WI38 (cell line): ENCODE measurements around the gene POMGNT1.

ENCODE experiments used
- H3K4me3 ChIP-seq: 2 replicates; pipeline ENCODE4 v1.5.1; 2011; ENCODE audit warnings: low read depth, mild to moderate bottlenecking, control low read depth, low read length
- TF ChIP-seq, protein P1 (sequence below): IDR thresholded peaks from 2 replicates; pipeline ENCODE4 v1.5.1; 2012; ENCODE audit warnings: low read depth, mild to moderate bottlenecking, control low read depth, low read length

Gene POMGNT1

DNA sequence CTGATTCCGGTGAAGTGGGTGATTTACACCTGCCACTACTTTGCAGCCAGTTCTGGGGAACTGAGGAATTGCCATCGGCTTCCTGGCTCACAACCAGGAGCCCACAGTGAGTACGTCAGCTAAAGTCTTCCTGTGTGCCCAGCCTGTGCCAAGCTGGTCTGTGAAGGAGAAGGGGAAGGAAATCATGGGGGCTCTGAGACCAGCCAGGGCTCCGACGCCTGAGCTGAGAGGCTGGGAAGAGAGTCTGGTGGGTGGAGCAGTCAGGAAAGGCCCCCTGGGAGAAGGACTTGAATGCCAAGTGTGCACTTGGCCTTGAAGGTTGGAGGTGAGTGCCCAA is 6.1 kb upstream of the POMGNT1 start:
- no peak overlapping the region for H3K4me3 ChIP-seq
- TF ChIP-seq, protein P1, sequence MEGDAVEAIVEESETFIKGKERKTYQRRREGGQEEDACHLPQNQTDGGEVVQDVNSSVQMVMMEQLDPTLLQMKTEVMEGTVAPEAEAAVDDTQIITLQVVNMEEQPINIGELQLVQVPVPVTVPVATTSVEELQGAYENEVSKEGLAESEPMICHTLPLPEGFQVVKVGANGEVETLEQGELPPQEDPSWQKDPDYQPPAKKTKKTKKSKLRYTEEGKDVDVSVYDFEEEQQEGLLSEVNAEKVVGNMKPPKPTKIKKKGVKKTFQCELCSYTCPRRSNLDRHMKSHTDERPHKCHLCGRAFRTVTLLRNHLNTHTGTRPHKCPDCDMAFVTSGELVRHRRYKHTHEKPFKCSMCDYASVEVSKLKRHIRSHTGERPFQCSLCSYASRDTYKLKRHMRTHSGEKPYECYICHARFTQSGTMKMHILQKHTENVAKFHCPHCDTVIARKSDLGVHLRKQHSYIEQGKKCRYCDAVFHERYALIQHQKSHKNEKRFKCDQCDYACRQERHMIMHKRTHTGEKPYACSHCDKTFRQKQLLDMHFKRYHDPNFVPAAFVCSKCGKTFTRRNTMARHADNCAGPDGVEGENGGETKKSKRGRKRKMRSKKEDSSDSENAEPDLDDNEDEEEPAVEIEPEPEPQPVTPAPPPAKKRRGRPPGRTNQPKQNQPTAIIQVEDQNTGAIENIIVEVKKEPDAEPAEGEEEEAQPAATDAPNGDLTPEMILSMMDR: no peak

GRCh38 chr1:46203738-46204405 is 5.6 kb upstream of the POMGNT1 start:
- peak overlapping the region; percentile 82 for H3K4me3 ChIP-seq
- TF ChIP-seq, protein P1: no peak

GRCh38 chr1:46199233-46199749 is 1.1 kb upstream of the POMGNT1 start:
- TF ChIP-seq, protein P1: no peak

DNA sequence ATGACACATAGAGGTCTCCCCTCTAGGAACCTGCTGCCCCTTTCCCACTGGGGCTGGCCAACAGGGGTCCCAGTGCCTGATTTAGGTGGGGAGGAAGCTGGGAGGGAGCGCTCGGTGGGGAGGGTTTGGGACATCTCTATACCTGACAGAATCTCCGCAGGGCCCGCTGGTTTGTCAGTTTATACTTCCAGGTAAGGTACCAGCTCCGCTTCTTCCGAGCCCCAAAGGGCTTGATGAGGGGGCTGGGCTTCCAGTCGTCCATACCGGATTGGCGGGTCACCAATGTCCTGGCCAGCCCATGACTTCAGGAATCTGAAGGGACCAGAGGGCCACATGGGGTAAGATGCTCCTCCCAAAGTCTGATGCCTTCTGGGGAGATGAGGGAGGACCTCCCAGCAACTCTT is 672 bp downstream of the POMGNT1 start:
- TF ChIP-seq, protein P1: no peak

More at GRCh38 chr1:46199233-46199749, 1.1 kb upstream of the POMGNT1 start:
- no peak overlapping the region; the same call in 1 of the 2 replicates for H3K4me3 ChIP-seq

DNA sequence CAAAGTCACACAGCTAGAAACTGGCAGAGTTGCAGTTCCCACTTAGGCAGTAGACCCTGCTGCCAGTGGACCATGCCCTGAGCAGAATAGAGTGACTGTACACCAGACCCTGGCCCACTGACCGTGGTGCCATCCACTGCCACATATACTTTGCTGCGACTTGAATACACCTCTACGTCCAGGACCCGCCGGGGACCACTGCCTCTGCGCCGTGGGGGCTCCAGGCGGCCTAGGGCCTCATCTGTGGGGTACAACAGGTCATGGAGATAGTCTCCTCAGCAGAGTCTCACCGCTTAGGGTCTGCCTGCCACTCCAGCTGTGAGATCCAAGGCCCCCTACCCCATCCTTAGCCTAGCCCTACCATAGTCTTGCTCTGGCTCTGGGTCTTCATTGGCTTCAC is 1.6 kb downstream of the POMGNT1 start:
- TF ChIP-seq, protein P1: no peak
- H3K4me3 ChIP-seq: no peak overlapping the region

More for the DNA sequence above, 672 bp downstream of the POMGNT1 start:
- H3K4me3 ChIP-seq: peak overlapping the region; percentile 88

- TF ChIP-seq, protein P1: no peak
- no peak overlapping the region for H3K4me3 ChIP-seq
Measured at GRCh38 chr1:46194641-46195193, 3.5 kb downstream of the POMGNT1 start.

GRCh38 chr1:46193984-46194570 is 4.2 kb downstream of the POMGNT1 start:
- H3K4me3 ChIP-seq: no peak overlapping the region
- TF ChIP-seq, protein P1: no peak
